ENCODE results near the gene ACAP3.
"Not testable (repeated sequence)": the region's sequence is repeated elsewhere in the genome, so short reads cannot be mapped to it uniquely, and the experiment has no call there.

Gene ACAP3

DNA sequence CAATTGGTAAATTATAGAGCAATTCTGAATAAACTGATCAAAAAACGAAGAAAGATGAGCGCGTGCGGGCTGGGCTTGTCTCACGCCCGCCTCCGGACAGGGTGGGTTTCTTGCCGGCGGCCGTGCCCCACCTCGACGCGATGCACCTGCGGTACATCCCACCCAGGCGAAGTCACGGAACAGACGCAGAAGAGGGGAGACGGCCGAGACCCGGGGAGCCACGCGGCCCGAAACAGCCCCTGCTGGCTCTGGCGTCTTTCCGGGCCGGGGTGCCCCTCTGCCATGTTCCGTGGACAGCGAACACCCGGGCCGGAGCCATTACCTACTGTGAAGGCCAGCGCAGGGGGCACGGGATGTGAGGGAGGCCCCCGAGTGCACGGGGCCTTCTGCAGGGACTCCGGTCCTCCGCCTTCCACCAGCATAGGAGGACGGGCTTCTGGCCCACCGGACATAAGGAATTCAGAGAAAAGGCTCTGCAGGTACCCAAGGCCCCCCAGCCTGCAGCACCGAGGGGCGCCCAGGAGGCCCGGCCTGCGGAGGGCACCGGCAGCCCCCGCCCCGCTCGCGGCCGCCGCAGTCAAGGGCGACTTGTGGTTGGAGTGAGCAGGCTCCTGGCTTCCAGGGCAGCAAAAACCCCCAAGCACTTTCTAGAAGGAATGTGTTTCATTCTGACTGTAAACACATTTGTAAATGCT, 53.6 kb downstream of the ACAP3 start:
- Histone ChIP-seq H3K36me3 (peaks cover 79% of the 10 kb centered on the region), H3K27me3 (no peaks in the 10 kb centered on the region), H3K9me3 (no peaks in the 10 kb centered on the region), H3K4me1 (ENCODE audit: control insufficient read depth in 1 of 2, insufficient read depth in 1 of 2, low read depth in 1 of 2, low read length in 1 of 2) (no peaks in the 10 kb centered on the region), H3K27ac (no peak overlapping the region), H3K4me3 (ENCODE audit: low read depth in 1 of 2, low read length in 1 of 2) (no peak overlapping the region)
- no peak for TF ChIP-seq CTCF (IDR thresholded peaks at IDR 0.05)

- Histone ChIP-seq H3K36me3 (peaks cover 71% of the 10 kb centered on the region), H3K9me3 (no peaks in the 10 kb centered on the region)
- TF ChIP-seq CTCF (IDR thresholded peaks at IDR 0.05): no peak
These were observed 54.4 kb downstream of the ACAP3 start for GRCh38 chr1:1253314-1253713.

GRCh38 chr1:1250786-1251284, 56.9 kb downstream of the ACAP3 start:
- H3K27me3 ChIP-seq: peaks cover 28% of the 10 kb centered on the region
- TF ChIP-seq CTCF (IDR thresholded peaks at IDR 0.05): no peak
- H3K27ac ChIP-seq: no peak overlapping the region
- H3K9me3 ChIP-seq: no peaks in the 10 kb centered on the region
- peaks cover 51% of the 10 kb centered on the region for H3K36me3 ChIP-seq
- no peak overlapping the region for H3K4me3 ChIP-seq (ENCODE audit: low read depth in 1 of 2, low read length in 1 of 2)
- no peaks in the 10 kb centered on the region for H3K4me1 ChIP-seq (ENCODE audit: control insufficient read depth in 1 of 2, insufficient read depth in 1 of 2, low read depth in 1 of 2, low read length in 1 of 2)

More at GRCh38 chr1:1253314-1253713, 54.4 kb downstream of the ACAP3 start:
- H3K4me3 ChIP-seq (ENCODE audit: low read depth in 1 of 2, low read length in 1 of 2): no peak overlapping the region
- H3K27ac ChIP-seq: no peak overlapping the region
- H3K4me1 ChIP-seq (ENCODE audit: control insufficient read depth in 1 of 2, insufficient read depth in 1 of 2, low read depth in 1 of 2, low read length in 1 of 2): no peaks in the 10 kb centered on the region
- H3K27me3 ChIP-seq: peaks cover 4% of the 10 kb centered on the region

- Histone ChIP-seq H3K36me3 (peaks cover 26% of the 10 kb centered on the region), H3K27me3 (peaks cover 36% of the 10 kb centered on the region)
- H3K27ac ChIP-seq; H3K4me3 ChIP-seq (ENCODE audit: low read depth in 1 of 2, low read length in 1 of 2); H3K9me3 ChIP-seq; H3K4me1 ChIP-seq (ENCODE audit: control insufficient read depth in 1 of 2, insufficient read depth in 1 of 2, low read depth in 1 of 2, low read length in 1 of 2): not testable (repeated sequence)
These were observed 59.5 kb downstream of the ACAP3 start for GRCh38 chr1:1248009-1248913.

DNA sequence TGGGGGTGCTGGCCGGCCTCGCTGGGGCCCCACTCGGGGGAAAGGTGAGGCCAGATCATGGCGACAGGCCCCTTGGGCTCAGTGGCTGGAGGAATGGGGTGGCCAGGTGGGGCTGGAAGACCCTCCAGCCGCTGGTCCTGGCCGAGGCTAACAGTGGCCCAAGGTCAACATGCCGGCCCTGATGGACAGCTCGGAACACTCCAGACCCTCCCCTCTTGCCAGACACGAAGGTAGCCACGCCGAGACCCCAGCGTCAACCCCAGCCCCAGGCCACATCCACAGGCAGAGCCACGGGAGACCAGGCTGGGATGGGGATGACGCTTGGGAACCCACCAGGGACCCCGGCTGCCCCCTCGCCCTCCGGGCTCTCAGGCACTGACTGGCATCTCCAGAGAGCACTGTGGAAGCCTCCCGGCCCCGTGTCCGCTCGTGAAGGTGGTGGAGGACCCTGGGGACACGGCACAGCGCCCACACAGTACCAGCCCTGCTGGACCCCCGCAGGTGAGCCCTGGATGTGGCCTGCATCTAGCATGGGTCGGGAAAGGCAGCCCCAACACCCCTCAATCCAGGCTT, 60.3 kb downstream of the ACAP3 start:
- H3K27ac ChIP-seq: no peak overlapping the region
- peaks cover 36% of the 10 kb centered on the region for H3K27me3 ChIP-seq
- no peak for TF ChIP-seq CTCF (IDR thresholded peaks at IDR 0.05)
- no peak overlapping the region for H3K4me3 ChIP-seq (ENCODE audit: low read depth in 1 of 2, low read length in 1 of 2)
- H3K36me3 ChIP-seq: peaks cover 17% of the 10 kb centered on the region
- H3K9me3 ChIP-seq: no peaks in the 10 kb centered on the region
- H3K4me1 ChIP-seq (ENCODE audit: control insufficient read depth in 1 of 2, insufficient read depth in 1 of 2, low read depth in 1 of 2, low read length in 1 of 2): no peaks in the 10 kb centered on the region
